ENCODE data around the gene USP5. TPM values are rescaled to one million over a fixed set of nuclear protein-coding genes. Genes with fewer than 3 reads are reported as not detected.

USP5 gene
- total RNA-seq, 4 donors from 2014 or later, result 41.0 to 94.1 (median 47.1) TPM

DNA sequence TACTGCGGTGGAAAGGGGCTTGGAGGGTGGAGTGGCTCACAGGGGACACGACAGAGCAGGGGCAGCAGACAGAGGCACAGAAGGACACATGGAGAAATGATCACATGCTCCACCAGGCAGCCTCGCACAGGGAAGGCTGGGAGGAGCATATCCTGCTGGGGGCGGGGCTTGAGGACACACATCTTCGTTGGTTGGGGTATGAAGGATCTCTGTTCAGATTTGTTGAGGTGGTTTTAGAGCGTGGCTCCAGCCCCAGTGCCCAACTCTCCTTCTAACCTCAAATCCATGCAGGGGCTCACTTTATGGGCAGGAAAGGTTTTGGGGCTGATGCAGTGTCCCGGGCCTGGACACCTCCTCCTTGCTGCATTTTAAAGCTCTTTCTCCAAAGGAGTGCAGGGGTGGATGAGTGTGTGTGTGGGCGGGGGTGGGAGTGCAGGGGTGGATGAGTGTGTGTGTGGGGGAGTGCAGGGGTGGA, 24.5 kb upstream of the USP5 start:
- TF ChIP-seq POLR2A (IDR thresholded peaks at IDR 0.05), result no peak
- TF ChIP-seq, protein P1, sequence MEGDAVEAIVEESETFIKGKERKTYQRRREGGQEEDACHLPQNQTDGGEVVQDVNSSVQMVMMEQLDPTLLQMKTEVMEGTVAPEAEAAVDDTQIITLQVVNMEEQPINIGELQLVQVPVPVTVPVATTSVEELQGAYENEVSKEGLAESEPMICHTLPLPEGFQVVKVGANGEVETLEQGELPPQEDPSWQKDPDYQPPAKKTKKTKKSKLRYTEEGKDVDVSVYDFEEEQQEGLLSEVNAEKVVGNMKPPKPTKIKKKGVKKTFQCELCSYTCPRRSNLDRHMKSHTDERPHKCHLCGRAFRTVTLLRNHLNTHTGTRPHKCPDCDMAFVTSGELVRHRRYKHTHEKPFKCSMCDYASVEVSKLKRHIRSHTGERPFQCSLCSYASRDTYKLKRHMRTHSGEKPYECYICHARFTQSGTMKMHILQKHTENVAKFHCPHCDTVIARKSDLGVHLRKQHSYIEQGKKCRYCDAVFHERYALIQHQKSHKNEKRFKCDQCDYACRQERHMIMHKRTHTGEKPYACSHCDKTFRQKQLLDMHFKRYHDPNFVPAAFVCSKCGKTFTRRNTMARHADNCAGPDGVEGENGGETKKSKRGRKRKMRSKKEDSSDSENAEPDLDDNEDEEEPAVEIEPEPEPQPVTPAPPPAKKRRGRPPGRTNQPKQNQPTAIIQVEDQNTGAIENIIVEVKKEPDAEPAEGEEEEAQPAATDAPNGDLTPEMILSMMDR (IDR thresholded peaks at IDR 0.05), result no peak
- no peaks in the 10 kb centered on the region for H3K27me3 ChIP-seq
- no peak overlapping the region for H3K4me3 ChIP-seq
- H3K9me3 ChIP-seq, result no peaks in the 10 kb centered on the region
- H3K4me1 ChIP-seq, result peaks cover 0 to 22% (median 8%) of the 10 kb centered on the region in 4 donors
- H3K36me3 ChIP-seq, result no peaks in the 10 kb centered on the region
- H3K27ac ChIP-seq, result peak overlapping the region in 2 of 4 donors; percentile 52 to 72
- DNase-seq, result peak; percentile 67 to 90 (median 81)

- peak in 2 of 3 donors; percentile 48 to 63 for DNase-seq
- H3K27ac ChIP-seq, result peak within 1 kb of the TSS; percentile 64 to 77 (median 70)
- H3K4me1 ChIP-seq, result peaks cover 0 to 22% (median 8%) of the 10 kb centered on the region in 4 donors
- no peaks in the 10 kb centered on the region for H3K27me3 ChIP-seq
- H3K4me3 ChIP-seq, result peak within 1 kb of the TSS; percentile 62 to 87 (median 70)
- no peaks in the 10 kb centered on the region for H3K36me3 ChIP-seq
- H3K9me3 ChIP-seq, result no peaks in the 10 kb centered on the region
- no peak for TF ChIP-seq POLR2A (IDR thresholded peaks at IDR 0.05)
- TF ChIP-seq, protein P1 (IDR thresholded peaks at IDR 0.05), result peak in 2 of 6 experiments; percentile 2 to 29
These were observed 23.8 kb upstream of the USP5 start, which contains the start of gene P3H3 for GRCh38 chr12:6827982-6828780. Gene P3H3 (plus strand): TSS chr12:6828407. CDS start chr12:6828441, 34 bp downstream.

DNA sequence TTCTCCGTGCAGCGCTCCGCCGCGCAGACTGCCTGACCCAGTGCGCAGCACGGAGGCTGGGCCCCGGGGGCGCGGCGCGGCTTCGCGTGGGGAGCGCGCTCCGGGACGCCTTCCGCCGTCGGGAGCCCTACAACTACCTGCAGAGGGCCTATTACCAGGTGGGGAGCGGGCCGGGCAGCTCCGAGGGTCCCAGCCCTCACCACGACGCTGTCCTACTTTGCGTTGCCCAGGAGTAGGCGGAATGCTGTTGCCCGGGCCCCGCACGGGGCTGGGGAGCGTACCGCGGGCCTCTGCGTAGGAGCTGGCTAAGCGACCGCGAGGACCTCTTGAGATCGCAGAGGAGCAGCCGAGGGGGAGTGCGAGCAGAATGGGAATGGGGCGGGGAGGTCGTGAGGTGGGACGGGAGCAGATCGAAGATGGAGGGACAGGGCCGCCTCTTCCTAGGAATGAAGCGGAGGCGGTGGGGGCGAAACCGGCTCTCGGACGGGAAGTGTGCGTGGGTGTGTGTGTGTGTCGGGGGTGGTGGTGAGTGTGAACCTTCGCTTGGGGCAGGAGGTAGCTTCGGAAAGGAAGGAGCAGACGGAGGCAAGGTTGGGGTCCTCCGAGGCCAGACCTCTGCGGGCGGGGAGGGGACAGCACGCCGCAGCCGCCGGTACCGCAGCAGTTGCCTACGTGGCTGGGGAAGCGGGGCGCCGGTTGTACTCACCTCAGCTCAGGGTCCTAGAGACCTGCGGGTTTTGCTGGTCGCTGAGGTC, 23.0 kb upstream of the USP5 start:
- peaks cover 0 to 22% (median 8%) of the 10 kb centered on the region in 4 donors for H3K4me1 ChIP-seq

GRCh38 chr12:6829536-6830220, 22.3 kb upstream of the USP5 start:
- peak overlapping the region; percentile 64 to 77 (median 70) for H3K27ac ChIP-seq
- H3K36me3 ChIP-seq, result peaks cover 0 to 6% (median 0%) of the 10 kb centered on the region in 3 donors
- no peaks in the 10 kb centered on the region for H3K27me3 ChIP-seq
- H3K4me1 ChIP-seq, result peaks cover 0 to 22% (median 8%) of the 10 kb centered on the region in 4 donors
- H3K4me3 ChIP-seq, result peak overlapping the region; percentile 62 to 87 (median 70)
- no peaks in the 10 kb centered on the region for H3K9me3 ChIP-seq
- DNase-seq, result peak in 2 of 3 donors; percentile 32 to 64
- peak in 1 of 2 donors; percentile 7 for TF ChIP-seq POLR2A (IDR thresholded peaks at IDR 0.05)
- TF ChIP-seq, protein P1 (IDR thresholded peaks at IDR 0.05), result peak in 3 of 6 experiments; percentile 10 to 18 (median 11)

More for the DNA sequence above, 23.0 kb upstream of the USP5 start:
- no peak for TF ChIP-seq POLR2A (IDR thresholded peaks at IDR 0.05)
- TF ChIP-seq, protein P1 (IDR thresholded peaks at IDR 0.05), result no peak
- H3K27me3 ChIP-seq, result no peaks in the 10 kb centered on the region
- H3K36me3 ChIP-seq, result peaks cover 0 to 6% (median 0%) of the 10 kb centered on the region in 3 donors
- peak overlapping the region; percentile 62 to 87 (median 70) for H3K4me3 ChIP-seq
- DNase-seq, result peak; percentile 38 to 70 (median 62)
- H3K27ac ChIP-seq, result peak overlapping the region; percentile 64 to 77 (median 70)
- no peaks in the 10 kb centered on the region for H3K9me3 ChIP-seq

All from Peyer's patch (tissue), 4 donors.